Right lobe of liver (tissue), 4 donors: Measurements from ENCODE around the gene FAM83F.

ENCODE experiments used
- POLR2A ChIP-seq: fragments of 450-650 bp; IDR thresholded peaks from one replicate; pipeline ENCODE4 v1.6.1; 2017; ENCODE audit warnings: antibody characterized with exemption, mild to moderate bottlenecking
- TF ChIP-seq, protein P1 (sequence below), 4 donors: fragments of 200-600 bp in 3 of 4; fragments of 450-650 bp in 1 of 4; IDR thresholded peaks; one replicate each; pipeline versions ENCODE4 v1.5.1 to v1.8.0; 2016 to 2022; ENCODE audit warnings: antibody characterized with exemption in 4 of 4, mild to moderate bottlenecking in 2 of 4
- donor health status: DM: no; HTN: no; CAD: no.
- donor health status: DM: no; HTN: no; CAD: no.
- donor health status: DM: no; HTN: yes; CAD: no.

- TF ChIP-seq, protein P1, sequence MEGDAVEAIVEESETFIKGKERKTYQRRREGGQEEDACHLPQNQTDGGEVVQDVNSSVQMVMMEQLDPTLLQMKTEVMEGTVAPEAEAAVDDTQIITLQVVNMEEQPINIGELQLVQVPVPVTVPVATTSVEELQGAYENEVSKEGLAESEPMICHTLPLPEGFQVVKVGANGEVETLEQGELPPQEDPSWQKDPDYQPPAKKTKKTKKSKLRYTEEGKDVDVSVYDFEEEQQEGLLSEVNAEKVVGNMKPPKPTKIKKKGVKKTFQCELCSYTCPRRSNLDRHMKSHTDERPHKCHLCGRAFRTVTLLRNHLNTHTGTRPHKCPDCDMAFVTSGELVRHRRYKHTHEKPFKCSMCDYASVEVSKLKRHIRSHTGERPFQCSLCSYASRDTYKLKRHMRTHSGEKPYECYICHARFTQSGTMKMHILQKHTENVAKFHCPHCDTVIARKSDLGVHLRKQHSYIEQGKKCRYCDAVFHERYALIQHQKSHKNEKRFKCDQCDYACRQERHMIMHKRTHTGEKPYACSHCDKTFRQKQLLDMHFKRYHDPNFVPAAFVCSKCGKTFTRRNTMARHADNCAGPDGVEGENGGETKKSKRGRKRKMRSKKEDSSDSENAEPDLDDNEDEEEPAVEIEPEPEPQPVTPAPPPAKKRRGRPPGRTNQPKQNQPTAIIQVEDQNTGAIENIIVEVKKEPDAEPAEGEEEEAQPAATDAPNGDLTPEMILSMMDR (IDR thresholded peaks at IDR 0.05) = no peak
- TF ChIP-seq POLR2A = no peak
These were observed 10.0 kb upstream of the FAM83F start for GRCh38 chr22:39984746-39985145.
